Measurements from ENCODE around the gene SLC9A1. TPM values are rescaled to one million over a fixed set of nuclear protein-coding genes. Genes with fewer than 3 reads are reported as not detected.

The SLC9A1 gene
- polyA plus RNA-seq, 1 donor (not counting 4 experiments of a cell fraction or from before 2014, with no cell fraction given) = 12.4 TPM

- no peak overlapping the region for H3K9ac ChIP-seq (ENCODE audit: control insufficient read depth, extremely low read depth, insufficient read depth, low read length)
- no peaks in the 10 kb centered on the region for H3K27me3 ChIP-seq (ENCODE audit: control insufficient read depth, extremely low read depth, insufficient read depth, low read length)
- no peak for FAIRE-seq
- no peaks in the 10 kb centered on the region for H3K9me3 ChIP-seq (ENCODE audit: control insufficient read depth, low read depth, low read length)
- no peaks in the 10 kb centered on the region for H4K20me1 ChIP-seq (ENCODE audit: control insufficient read depth, extremely low read depth, insufficient read depth, low read length)
- no peak for DNase-seq (ENCODE audit: low read depth, low spot score)
- TF ChIP-seq EZH2 (IDR thresholded peaks at IDR 0.05; ENCODE audit: low read length) (no peak), CTCF (optimal IDR thresholded peaks at IDR 0.05 in 1 of 3, IDR thresholded peaks at IDR 0.05 in 1 of 3, conservative IDR thresholded peaks at IDR 0.05 in 1 of 3; ENCODE audit: extremely low read depth in 1 of 3, insufficient read depth in 2 of 3, low read length in 3 of 3) (no peak)
- no peaks in the 10 kb centered on the region for H3K79me2 ChIP-seq (ENCODE audit: control insufficient read depth, insufficient read depth, low read length)
- dilution Hi-C loops (cut with MboI; ENCODE audit: extremely low pct_ligation_motif_present, low sequenced_read_pairs) = no loop called here
- no peak overlapping the region for H3K27ac ChIP-seq (ENCODE audit: control insufficient read depth, insufficient read depth, low read length)
- no peak overlapping the region for H3K4me3 ChIP-seq (ENCODE audit: control insufficient read depth in 2 of 3, extremely low read depth in 1 of 3, insufficient read depth in 2 of 3, low read depth in 1 of 3, low read length in 3 of 3)
- no peaks in the 10 kb centered on the region for H3K4me1 ChIP-seq (ENCODE audit: control insufficient read depth, extremely low read depth, insufficient read depth, low read length)
- no peaks in the 10 kb centered on the region for H3K36me3 ChIP-seq (ENCODE audit: control insufficient read depth in 2 of 2, extremely low read depth in 1 of 2, insufficient read depth in 2 of 2, low read length in 2 of 2)
- no peak overlapping the region for H3K4me2 ChIP-seq (ENCODE audit: control insufficient read depth, extremely low read depth, insufficient read depth, low read depth, low read length)
- H2AFZ ChIP-seq (ENCODE audit: control insufficient read depth, low read length) = no peak overlapping the region
- H3K9me1 ChIP-seq (ENCODE audit: control insufficient read depth, extremely low read depth, insufficient read depth, low read length) = no peaks in the 10 kb centered on the region
Measured at GRCh38 chr1:27201295-27201694, 46.4 kb upstream of the SLC9A1 start.

- Histone ChIP-seq H3K4me2 (ENCODE audit: control insufficient read depth, extremely low read depth, insufficient read depth, low read depth, low read length) (peak overlapping the region; percentile 47), H3K27ac (ENCODE audit: control insufficient read depth, insufficient read depth, low read length) (no peak overlapping the region), H3K9ac (ENCODE audit: control insufficient read depth, extremely low read depth, insufficient read depth, low read length) (no peak overlapping the region), H3K36me3 (ENCODE audit: control insufficient read depth in 2 of 2, extremely low read depth in 1 of 2, insufficient read depth in 2 of 2, low read length in 2 of 2) (no peaks in the 10 kb centered on the region), H4K20me1 (ENCODE audit: control insufficient read depth, extremely low read depth, insufficient read depth, low read length) (no peaks in the 10 kb centered on the region), H3K9me1 (ENCODE audit: control insufficient read depth, extremely low read depth, insufficient read depth, low read length) (no peaks in the 10 kb centered on the region), H3K79me2 (ENCODE audit: control insufficient read depth, insufficient read depth, low read length) (no peaks in the 10 kb centered on the region), H3K9me3 (ENCODE audit: control insufficient read depth, low read depth, low read length) (no peaks in the 10 kb centered on the region), H3K27me3 (ENCODE audit: control insufficient read depth, extremely low read depth, insufficient read depth, low read length) (no peaks in the 10 kb centered on the region), H2AFZ (ENCODE audit: control insufficient read depth, low read length) (no peak overlapping the region), H3K4me3 (ENCODE audit: control insufficient read depth in 2 of 3, extremely low read depth in 1 of 3, insufficient read depth in 2 of 3, low read depth in 1 of 3, low read length in 3 of 3) (no peak overlapping the region), H3K4me1 (ENCODE audit: control insufficient read depth, extremely low read depth, insufficient read depth, low read length) (peaks cover 13% of the 10 kb centered on the region)
- DNase-seq (ENCODE audit: low read depth, low spot score) (no peak), FAIRE-seq (peak; percentile 32)
- dilution Hi-C loops (cut with MboI; ENCODE audit: extremely low pct_ligation_motif_present, low sequenced_read_pairs) = no loop called here
- TF ChIP-seq CTCF (optimal IDR thresholded peaks at IDR 0.05 in 1 of 3, IDR thresholded peaks at IDR 0.05 in 1 of 3, conservative IDR thresholded peaks at IDR 0.05 in 1 of 3; ENCODE audit: extremely low read depth in 1 of 3, insufficient read depth in 2 of 3, low read length in 3 of 3) (no peak), EZH2 (IDR thresholded peaks at IDR 0.05; ENCODE audit: low read length) (no peak)
Measured at GRCh38 chr1:27193194-27193593, 38.3 kb upstream of the SLC9A1 start.

Measured in keratinocyte (primary cell).